T-helper 1 cell (primary cell): ENCODE results near the gene UCP2.

Source experiments
- DNase-seq, 5 donors: peaks; one replicate each; pipeline ENCODE4 v3.0.0-alpha.2; 2012 to 2020

The UCP2 gene

GRCh38 chr11:74009675-74010305 is 27.1 kb upstream of the UCP2 start:
- DNase-seq: no peak

GRCh38 chr11:74009230-74009547 is 26.5 kb upstream of the UCP2 start:
- DNase-seq: no peak

- no peak for DNase-seq
Measured at GRCh38 chr11:74008373-74009229, 26.0 kb upstream of the UCP2 start, which contains the start of gene UCP3. Gene UCP3 (minus strand): TSS chr11:74009085. CDS start chr11:74007042, 2,043 bp downstream.

- DNase-seq: no peak
Measured at GRCh38 chr11:74007691-74008372, 25.2 kb upstream of the UCP2 start.

GRCh38 chr11:74006743-74007304 is 24.2 kb upstream of the UCP2 start:
- DNase-seq: no peak

- DNase-seq: no peak
Measured at GRCh38 chr11:74005721-74006517, 23.3 kb upstream of the UCP2 start.

GRCh38 chr11:74004759-74005615 is 22.3 kb upstream of the UCP2 start:
- peak; percentile 66 to 92 (median 82) for DNase-seq

- no peak for DNase-seq
Measured at GRCh38 chr11:74004046-74004695, 21.5 kb upstream of the UCP2 start.

GRCh38 chr11:74002832-74003231 is 20.2 kb upstream of the UCP2 start:
- DNase-seq: no peak

GRCh38 chr11:74001822-74002286 is 19.2 kb upstream of the UCP2 start:
- no peak for DNase-seq

- no peak for DNase-seq
Measured at GRCh38 chr11:74000307-74001133, 17.9 kb upstream of the UCP2 start.

- DNase-seq: no peak
Measured at GRCh38 chr11:73999581-74000306, 17.1 kb upstream of the UCP2 start.

GRCh38 chr11:73998846-73999575 is 16.4 kb upstream of the UCP2 start:
- no peak for DNase-seq

GRCh38 chr11:73997120-73997770 is 14.6 kb upstream of the UCP2 start:
- no peak for DNase-seq

GRCh38 chr11:73996161-73996747 is 13.6 kb upstream of the UCP2 start:
- DNase-seq: no peak

- peak in 4 of 5 donors; percentile 38 to 69 (median 44) for DNase-seq
Measured at GRCh38 chr11:73995731-73996130, 13.1 kb upstream of the UCP2 start.

GRCh38 chr11:73995247-73995646 is 12.6 kb upstream of the UCP2 start:
- DNase-seq: peak in 1 of 5 donors; percentile 84
